GM19238 (cell line): ENCODE data around the gene MYMX.

Source experiments
- DNase-seq: peaks from one replicate; pipeline ENCODE4 v3.0.0; 2011; ENCODE audit warnings: low spot score; ENCODE audit not compliant: insufficient read length

The MYMX gene

GRCh38 chr6:44264154-44265006 is 47.7 kb downstream of the MYMX start:
- DNase-seq: peak; percentile 84

GRCh38 chr6:44265007-44265721 is 48.4 kb downstream of the MYMX start, which contains the start of gene NFKBIE:
Gene NFKBIE, minus strand, starts transcription at chr6:44265551. Its CDS starts 205 bp downstream, at chr6:44265346.
- DNase-seq: peak; percentile 87

GRCh38 chr6:44265722-44266233 is 49.1 kb downstream of the MYMX start:
- DNase-seq: no peak

- DNase-seq: peak; percentile 67
These were observed 49.6 kb downstream of the MYMX start for GRCh38 chr6:44266347-44266746.

GRCh38 chr6:44267252-44267651 is 50.5 kb downstream of the MYMX start:
- no peak for DNase-seq
